Gastroesophageal sphincter (tissue), 4 donors: ENCODE data around the gene ADAM22. TPM values are rescaled to one million over a fixed set of nuclear protein-coding genes. Genes with fewer than 3 reads are reported as not detected.

Experiments
- ATAC-seq: fragments of 150-250 bp; one replicate; pipeline ENCODE4 v1.9.1; 2016; ENCODE audit warnings: mild to moderate bottlenecking, moderate library complexity
- H3K27ac ChIP-seq, 4 donors: fragments of 200-600 bp; sonication (generic) in 3 of 4; 1 replicate in 3 of 4; 2 replicates in 1 of 4; pipeline ENCODE4 v1.5.1; 2016 to 2019
- H3K27me3 ChIP-seq: fragments of 200-600 bp; sonication (generic); one replicate; pipeline ENCODE4 v1.5.1; 2019
- H3K36me3 ChIP-seq, 2 donors: fragments of 200-600 bp; sonication (generic); one replicate each; pipeline ENCODE4 v1.5.1; 2019; ENCODE audit warnings: control low read depth in 1 of 2
- H3K4me1 ChIP-seq, 3 donors: fragments of 200-600 bp; sonication (generic); 1 replicate in 2 of 3; 2 replicates in 1 of 3; pipeline ENCODE4 v1.5.1; 2016 to 2019; ENCODE audit warnings: control low read depth in 2 of 3
- H3K4me3 ChIP-seq, 2 donors: fragments of 200-600 bp; sonication (generic); one replicate each; pipeline ENCODE4 v1.5.1; 2019; ENCODE audit warnings: mild to moderate bottlenecking in 1 of 2, moderate library complexity in 1 of 2
- H3K9me3 ChIP-seq, 3 donors: fragments of 200-600 bp; sonication (generic); one replicate each; pipeline ENCODE4 v1.5.1; 2017 to 2019; ENCODE audit warnings: control low read depth in 2 of 3
- EP300 ChIP-seq: sonication (generic); formaldehyde crosslinking; IDR thresholded peaks from one replicate; pipeline ENCODE4 v1.6.1; 2017; ENCODE audit warnings: antibody characterized with exemption, mild to moderate bottlenecking
- POLR2A ChIP-seq, 2 donors: fragments of 450-650 bp; IDR thresholded peaks; one replicate each; pipeline ENCODE4 v1.6.1; 2017; ENCODE audit warnings: antibody characterized with exemption in 2 of 2, mild to moderate bottlenecking in 2 of 2, moderate library complexity in 1 of 2
- POLR2AphosphoS5 ChIP-seq: sonication (generic); formaldehyde crosslinking; IDR thresholded peaks from one replicate; pipeline ENCODE4 v1.6.1; 2017; ENCODE audit warnings: antibody characterized with exemption
- WGBS, 2 donors: methylation state at CpG; one replicate each; pipeline ENCODE4 v1.1.5; 2018; ENCODE audit warnings: low coverage in 1 of 2; 5-methylcytosine and 5-hydroxymethylcytosine counted together
- total RNA-seq, 4 donors: library from RNA; depleted of rRNA; stranded (reverse); fragments of >200 nt; gene quantifications; one replicate each; pipeline ENCODE4 v1.1.0, GENCODE V29; 2016
- TF ChIP-seq, protein P1 (sequence below), 4 experiments: fragments of 200-600 bp in 2 of 4; fragments of 450-650 bp in 2 of 4; sonication (generic) in 1 of 4; IDR thresholded peaks; one replicate each; pipeline ENCODE4 v1.5.1; 2017 to 2019; ENCODE audit warnings: antibody characterized with exemption in 4 of 4, mild to moderate bottlenecking in 2 of 4, moderate library complexity in 2 of 4

The ADAM22 gene
- total RNA-seq, 4 donors from 2014 or later: 1.1 to 3.6 (median 1.7) TPM

DNA sequence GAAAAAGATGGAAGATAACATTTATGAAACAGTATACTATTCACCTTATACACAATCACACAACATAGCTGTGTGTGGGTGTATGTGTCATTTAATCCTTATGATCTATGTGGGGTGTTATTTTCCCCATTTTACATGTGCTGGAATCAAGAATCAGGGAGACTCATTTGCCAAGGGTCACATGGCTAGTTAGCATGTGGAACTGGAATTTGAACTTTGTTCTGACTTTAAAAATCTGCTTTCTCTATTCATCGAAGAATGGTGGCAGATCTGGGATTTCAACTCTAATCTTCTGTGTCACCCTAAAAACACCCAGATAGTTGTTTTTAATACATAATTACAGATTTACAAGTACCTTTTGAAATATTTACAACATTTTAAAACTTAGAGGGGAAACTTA, 65.2 kb downstream of the ADAM22 start:
- no peaks in the 10 kb centered on the region for H3K27me3 ChIP-seq
- H3K9me3 ChIP-seq: no peaks in the 10 kb centered on the region
- ATAC-seq: no peak
- no peak overlapping the region for H3K4me3 ChIP-seq
- H3K4me1 ChIP-seq: no peaks in the 10 kb centered on the region
- H3K36me3 ChIP-seq: no peaks in the 10 kb centered on the region
- no peak overlapping the region for H3K27ac ChIP-seq
- 73 to 90% methylated on average over 1 of the region's 1 CpG for WGBS, 2 donors
- TF ChIP-seq, protein P1, sequence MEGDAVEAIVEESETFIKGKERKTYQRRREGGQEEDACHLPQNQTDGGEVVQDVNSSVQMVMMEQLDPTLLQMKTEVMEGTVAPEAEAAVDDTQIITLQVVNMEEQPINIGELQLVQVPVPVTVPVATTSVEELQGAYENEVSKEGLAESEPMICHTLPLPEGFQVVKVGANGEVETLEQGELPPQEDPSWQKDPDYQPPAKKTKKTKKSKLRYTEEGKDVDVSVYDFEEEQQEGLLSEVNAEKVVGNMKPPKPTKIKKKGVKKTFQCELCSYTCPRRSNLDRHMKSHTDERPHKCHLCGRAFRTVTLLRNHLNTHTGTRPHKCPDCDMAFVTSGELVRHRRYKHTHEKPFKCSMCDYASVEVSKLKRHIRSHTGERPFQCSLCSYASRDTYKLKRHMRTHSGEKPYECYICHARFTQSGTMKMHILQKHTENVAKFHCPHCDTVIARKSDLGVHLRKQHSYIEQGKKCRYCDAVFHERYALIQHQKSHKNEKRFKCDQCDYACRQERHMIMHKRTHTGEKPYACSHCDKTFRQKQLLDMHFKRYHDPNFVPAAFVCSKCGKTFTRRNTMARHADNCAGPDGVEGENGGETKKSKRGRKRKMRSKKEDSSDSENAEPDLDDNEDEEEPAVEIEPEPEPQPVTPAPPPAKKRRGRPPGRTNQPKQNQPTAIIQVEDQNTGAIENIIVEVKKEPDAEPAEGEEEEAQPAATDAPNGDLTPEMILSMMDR (IDR thresholded peaks at IDR 0.05): no peak
- TF ChIP-seq POLR2AphosphoS5 (no peak), EP300 (no peak), POLR2A (IDR thresholded peaks at IDR 0.05) (no peak)

DNA sequence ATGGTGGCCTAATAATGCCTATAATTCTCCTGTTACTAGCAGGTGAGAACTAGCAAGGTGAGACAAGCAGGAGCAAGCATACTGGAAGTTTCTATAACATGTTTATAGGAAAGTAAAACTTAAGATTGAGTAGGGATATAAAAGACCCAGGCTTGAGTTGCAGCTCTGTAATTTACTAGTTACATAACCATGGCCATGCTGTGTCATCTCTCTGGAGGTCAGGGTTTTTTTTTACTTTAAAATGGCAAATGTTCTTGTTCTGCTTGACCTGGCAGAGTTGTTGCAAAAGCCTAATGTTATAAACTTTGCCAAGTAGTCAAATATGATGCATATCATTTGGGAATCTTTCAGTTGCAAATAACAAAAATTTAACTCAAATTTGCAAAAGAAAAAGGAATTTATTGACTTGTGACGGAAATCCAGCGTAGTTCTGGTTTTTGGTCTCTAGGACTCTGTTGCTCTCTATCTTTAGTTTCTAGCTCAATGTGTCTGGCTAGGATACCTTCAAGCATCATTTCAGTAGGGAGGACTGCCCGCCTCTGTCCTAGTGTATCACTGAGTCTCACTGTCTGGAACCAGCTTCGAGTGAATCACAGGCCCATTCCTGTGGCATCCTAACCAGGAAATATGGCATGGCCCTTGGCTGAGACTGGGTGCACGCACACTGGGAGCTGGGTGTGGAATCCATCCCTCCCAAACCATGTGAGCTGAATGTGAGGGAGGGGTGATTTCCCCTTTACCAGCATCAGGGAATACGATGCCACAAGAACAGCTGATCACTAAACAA, 67.9 kb downstream of the ADAM22 start:
- no peaks in the 10 kb centered on the region for H3K4me1 ChIP-seq
- 91 to 100% methylated on average over 2 to 6 of the region's 6 CpGs for WGBS, 2 donors
- no peak for ATAC-seq
- no peak overlapping the region for H3K4me3 ChIP-seq
- H3K9me3 ChIP-seq: no peaks in the 10 kb centered on the region
- TF ChIP-seq POLR2AphosphoS5 (no peak), POLR2A (IDR thresholded peaks at IDR 0.05) (no peak), EP300 (no peak)
- TF ChIP-seq, protein P1 (IDR thresholded peaks at IDR 0.05): no peak
- H3K27ac ChIP-seq: no peak overlapping the region
- no peaks in the 10 kb centered on the region for H3K27me3 ChIP-seq
- no peaks in the 10 kb centered on the region for H3K36me3 ChIP-seq

DNA sequence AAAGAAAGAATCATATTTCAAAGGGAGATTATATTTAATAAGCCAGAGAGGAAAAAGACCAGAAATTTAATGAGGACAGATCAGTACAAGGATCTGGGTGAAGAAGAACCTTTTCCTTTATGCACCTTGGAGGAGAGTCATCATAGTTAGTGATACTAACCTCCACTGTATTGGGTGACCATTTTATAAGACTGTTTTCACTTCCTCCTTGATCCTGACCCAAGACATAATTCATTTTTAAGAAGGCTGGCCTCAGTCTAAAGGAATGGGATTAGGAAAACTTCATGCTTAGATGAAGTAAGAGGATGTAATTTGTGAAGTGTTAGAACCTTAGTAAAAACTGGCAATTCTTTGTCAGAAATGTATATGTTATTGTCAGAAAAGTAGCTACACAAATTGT, 68.6 kb downstream of the ADAM22 start:
- Histone ChIP-seq H3K4me1 (no peaks in the 10 kb centered on the region), H3K9me3 (no peaks in the 10 kb centered on the region), H3K27ac (no peak overlapping the region), H3K27me3 (no peaks in the 10 kb centered on the region), H3K4me3 (no peak overlapping the region), H3K36me3 (no peaks in the 10 kb centered on the region)
- TF ChIP-seq POLR2AphosphoS5: no peak
- TF ChIP-seq, protein P1 (IDR thresholded peaks at IDR 0.05): no peak
- TF ChIP-seq POLR2A (IDR thresholded peaks at IDR 0.05): no peak
- no peak for TF ChIP-seq EP300
- no peak for ATAC-seq

DNA sequence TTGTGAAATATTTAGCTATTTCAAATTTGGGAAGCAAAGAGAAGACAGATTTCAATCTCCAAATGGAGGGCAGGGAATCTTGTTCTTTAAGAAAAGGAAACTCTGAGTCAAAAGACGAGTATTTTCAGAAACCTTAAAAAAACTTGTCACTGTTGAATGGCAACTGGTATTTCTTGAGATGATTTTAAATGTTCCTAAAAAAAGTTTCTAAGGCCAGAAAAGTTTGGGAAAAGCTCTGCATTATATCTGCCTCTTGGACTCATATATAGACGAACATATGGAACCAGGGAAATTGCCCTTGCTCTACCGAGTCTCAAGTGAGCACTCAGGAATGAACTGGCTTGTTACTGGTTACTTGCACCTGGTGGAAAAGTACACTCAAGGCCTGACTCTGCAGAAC, 69.5 kb downstream of the ADAM22 start:
- no peak overlapping the region for H3K4me3 ChIP-seq
- no peak for ATAC-seq
- H3K4me1 ChIP-seq: no peaks in the 10 kb centered on the region
- no peak overlapping the region for H3K27ac ChIP-seq
- WGBS, 2 donors: 68 to 73% methylated on average over 2 to 3 of the region's 3 CpGs
- H3K27me3 ChIP-seq: no peaks in the 10 kb centered on the region
- no peak for TF ChIP-seq EP300
- TF ChIP-seq, protein P1 (IDR thresholded peaks at IDR 0.05): no peak
- no peak for TF ChIP-seq POLR2A (IDR thresholded peaks at IDR 0.05)
- no peak for TF ChIP-seq POLR2AphosphoS5
- no peaks in the 10 kb centered on the region for H3K36me3 ChIP-seq
- H3K9me3 ChIP-seq: no peaks in the 10 kb centered on the region

DNA sequence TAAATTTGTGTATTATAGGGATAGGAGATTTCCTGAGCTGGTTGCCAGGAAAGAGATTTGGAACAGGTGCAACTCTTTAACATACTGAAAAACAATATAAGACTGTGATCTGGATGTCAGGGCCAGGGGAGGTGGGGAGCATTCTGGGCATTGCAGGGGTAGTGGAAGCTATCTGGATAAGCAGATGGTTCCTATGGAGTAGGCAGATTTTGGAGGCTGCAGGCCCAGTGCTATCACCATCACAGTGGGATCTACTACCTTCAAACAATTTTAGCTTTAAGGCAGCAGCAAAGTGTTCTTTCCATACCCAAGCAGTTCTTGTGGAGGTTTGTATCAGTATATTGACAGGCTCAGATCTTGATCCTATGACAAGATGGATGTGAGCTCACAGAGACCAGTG, 71.1 kb downstream of the ADAM22 start:
- TF ChIP-seq POLR2A (IDR thresholded peaks at IDR 0.05): no peak
- no peak for TF ChIP-seq POLR2AphosphoS5
- TF ChIP-seq, protein P1 (IDR thresholded peaks at IDR 0.05): no peak
- TF ChIP-seq EP300: no peak
- H3K36me3 ChIP-seq: no peaks in the 10 kb centered on the region
- no peak for ATAC-seq

More for the DNA sequence above, 71.1 kb downstream of the ADAM22 start:
- H3K27ac ChIP-seq: no peak overlapping the region
- H3K27me3 ChIP-seq: no peaks in the 10 kb centered on the region
- H3K4me3 ChIP-seq: no peak overlapping the region
- no peaks in the 10 kb centered on the region for H3K9me3 ChIP-seq
- no peaks in the 10 kb centered on the region for H3K4me1 ChIP-seq
